Measurements from ENCODE around the gene PDIA2. TPM values are rescaled to one million over a fixed set of nuclear protein-coding genes. Genes with fewer than 3 reads are reported as not detected.

The PDIA2 gene
- total RNA-seq, 1 donor from 2014 or later, result 0.92 TPM

GRCh38 chr16:296276-296675 is 13.3 kb downstream of the PDIA2 start:
- no peak for DNase-seq (ENCODE audit: low read depth, low spot score)

DNA sequence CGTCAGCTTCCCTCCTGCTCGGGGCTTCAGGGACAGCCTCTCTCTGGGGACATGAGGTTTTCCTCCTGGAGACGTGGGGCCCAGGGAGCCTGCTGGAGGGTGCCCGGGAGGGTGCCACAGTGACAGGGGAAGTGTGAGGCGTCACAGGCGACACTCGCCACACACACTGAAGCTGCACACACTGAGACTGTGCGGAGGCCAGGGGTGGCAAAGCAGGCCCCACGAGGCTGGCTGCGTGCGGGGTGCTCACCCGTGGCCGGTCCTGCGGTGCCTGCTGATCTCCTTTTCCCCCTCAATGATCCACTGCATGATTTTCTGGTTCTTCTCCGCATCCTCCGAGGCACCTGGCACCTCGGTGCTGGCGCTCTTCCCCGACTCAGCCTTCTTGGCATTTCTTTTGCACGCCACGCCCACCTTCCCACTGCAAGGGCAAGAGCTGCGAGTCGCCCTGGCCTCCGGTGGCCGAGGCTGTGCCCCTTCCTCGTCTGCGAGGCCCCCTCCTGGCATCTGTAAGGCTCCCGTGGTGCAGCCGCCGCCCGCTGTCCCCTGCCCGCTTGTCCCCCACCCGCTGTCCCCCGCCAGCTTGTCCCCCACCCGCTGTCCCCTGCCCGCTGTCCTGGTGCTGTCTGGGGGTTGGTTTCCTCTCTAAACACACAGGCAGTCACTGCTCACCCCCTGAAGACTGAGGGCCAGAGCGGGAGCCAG is 14.0 kb downstream of the PDIA2 start:
- no peak for DNase-seq (ENCODE audit: low read depth, low spot score)

GRCh38 chr16:297832-298231 is 14.9 kb downstream of the PDIA2 start:
- no peak for DNase-seq (ENCODE audit: low read depth, low spot score)

- no peak for DNase-seq (ENCODE audit: low read depth, low spot score)
Observed at GRCh38 chr16:301235-301634, 18.3 kb downstream of the PDIA2 start.

GRCh38 chr16:301950-302349 is 19.0 kb downstream of the PDIA2 start:
- DNase-seq (ENCODE audit: low read depth, low spot score), result no peak

GRCh38 chr16:303760-304505 is 21.0 kb downstream of the PDIA2 start:
- DNase-seq (ENCODE audit: low read depth, low spot score), result no peak

DNA sequence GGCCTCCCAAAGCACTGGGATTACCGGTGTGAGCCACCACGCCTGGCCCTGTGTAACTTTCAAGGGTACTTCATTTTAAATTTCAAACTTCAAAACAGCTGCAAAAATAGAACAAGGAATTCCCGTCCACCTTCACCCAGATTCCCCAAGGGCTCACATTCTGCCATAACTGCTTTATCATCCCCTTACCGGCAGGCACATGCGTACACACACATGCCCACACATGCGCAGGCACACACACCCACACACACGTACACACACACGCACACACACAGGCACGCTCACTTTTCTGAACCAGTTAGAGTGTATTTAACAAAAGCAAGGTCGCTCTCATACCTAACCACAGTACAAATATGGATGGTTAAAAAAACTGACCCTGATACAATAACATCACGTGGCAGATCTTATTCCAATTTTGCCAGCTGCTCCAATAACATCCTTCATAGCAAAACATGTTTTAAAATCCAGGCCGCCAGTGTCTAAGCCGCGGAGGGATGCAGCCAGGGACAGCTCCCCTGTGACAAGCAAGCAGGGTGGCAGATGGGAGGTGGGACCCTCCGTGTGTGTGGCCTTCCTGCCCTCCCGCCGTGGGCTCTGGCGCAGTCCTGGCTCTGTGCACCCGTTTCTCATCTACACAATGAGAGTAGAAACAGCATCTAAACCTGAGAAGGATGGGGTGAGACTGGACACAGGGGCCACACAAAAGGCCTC is 23.1 kb downstream of the PDIA2 start:
- no peak for DNase-seq (ENCODE audit: low read depth, low spot score)

DNA sequence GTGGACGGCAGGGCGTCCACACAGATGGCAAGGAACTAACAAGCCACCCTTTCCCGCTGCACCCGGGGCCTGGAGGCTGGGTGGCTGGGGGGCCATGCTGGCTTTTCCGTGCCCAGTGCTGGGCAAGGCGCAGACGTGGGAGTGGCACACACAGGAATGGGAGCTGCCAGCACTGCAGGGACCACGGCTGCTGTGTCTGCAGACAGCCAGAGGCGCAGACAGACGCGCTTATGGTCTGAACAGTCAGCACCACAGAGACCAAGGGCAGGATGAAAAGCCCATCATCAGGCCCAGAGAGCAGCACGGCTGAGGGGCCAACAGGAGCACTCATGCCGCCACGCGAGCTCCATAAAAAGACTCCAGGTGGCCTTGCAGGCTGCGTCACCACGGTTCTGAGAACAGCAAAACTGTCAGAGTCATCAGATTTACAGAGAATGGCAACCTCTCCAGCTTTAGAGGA is 24.0 kb downstream of the PDIA2 start:
- DNase-seq (ENCODE audit: low read depth, low spot score), result no peak

DNA sequence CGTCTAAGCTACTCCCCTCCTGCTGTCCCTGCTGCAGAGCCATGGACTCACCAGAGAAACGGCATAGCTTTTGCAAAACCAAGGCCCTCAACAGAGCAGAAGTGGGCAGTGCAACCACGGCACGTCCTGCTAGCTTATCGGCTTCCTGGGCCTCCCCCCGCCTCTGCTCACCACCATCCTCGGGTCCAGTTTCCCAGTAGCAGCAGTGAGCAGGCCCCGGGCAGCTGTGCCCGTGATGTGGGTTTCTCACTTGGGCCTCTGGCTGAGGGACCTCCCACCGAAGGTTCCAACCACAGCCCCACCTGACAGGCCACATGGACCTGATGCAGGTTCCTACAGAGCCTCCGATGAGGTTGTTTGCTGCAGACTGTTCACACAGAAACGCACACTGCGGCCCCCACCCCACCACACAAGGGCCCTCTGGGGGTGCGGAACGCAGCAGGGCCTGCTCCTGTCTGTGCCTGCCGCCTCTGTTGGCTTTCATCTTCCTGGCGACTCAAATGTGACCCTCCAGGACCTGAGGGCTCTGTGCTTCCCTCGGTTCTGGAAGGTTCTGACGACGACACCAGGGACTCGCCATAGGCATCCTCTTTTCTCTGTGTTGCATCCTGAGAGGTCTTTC is 24.8 kb downstream of the PDIA2 start:
- no peak for DNase-seq (ENCODE audit: low read depth, low spot score)

DNA sequence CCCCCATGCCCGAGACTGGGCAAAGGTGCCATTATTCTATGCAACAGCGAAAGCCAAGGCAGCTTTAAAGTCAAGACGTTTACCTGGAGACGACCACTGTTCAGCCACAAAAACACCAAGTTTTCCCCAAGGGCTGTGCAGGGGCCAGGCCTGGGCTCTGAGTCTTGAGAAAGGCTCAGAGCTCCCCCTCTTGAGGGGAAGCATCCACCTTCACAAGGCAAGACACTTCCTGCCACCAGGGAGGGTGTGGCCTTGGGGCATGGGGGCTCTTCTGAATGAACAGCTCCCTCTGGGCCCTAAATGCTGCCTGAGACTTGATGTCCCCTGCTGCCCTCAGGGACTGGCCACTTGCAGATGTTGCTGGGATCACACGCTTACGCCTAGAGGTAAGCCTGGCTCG is 26.5 kb downstream of the PDIA2 start:
- DNase-seq (ENCODE audit: low read depth, low spot score), result no peak

DNA sequence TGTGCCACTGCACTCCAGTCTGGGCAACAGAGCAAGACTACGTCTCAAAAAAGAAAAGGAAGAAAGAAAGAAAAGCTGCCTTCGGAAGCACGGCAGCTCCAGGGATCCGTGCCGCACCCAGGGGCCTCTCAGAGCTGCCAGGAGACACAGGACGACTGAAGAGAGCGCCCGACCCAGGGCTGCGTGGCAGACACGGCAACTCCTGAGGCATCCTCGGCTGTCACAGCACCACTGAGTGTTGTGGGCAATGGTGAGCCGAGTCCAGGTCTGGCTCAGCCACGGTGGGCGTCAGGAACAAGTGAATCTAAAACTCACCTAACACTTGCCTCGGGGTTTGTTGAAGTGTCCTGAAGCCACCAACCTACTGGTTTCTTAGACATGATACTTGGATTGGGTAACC is 28.8 kb downstream of the PDIA2 start:
- DNase-seq (ENCODE audit: low read depth, low spot score), result no peak

DNA sequence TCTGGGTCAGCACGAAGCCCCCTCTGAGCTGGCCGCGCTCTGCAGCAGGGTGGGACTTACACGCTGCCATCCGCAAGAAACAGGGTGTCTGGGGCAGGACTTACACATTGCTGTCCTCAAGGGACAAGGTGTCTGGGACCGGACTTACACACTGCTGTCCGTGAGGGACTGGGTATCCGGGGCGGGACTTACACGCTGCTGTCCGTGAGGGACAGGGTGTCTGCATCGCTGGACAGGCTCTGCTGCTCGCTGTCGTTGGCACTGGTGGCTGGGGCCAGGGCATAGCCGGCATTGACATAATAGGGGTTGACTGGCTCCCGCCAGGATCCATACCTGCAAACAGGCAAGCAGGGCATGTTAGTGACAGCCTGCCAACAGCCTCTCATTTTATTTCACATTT is 31.4 kb downstream of the PDIA2 start:
- DNase-seq (ENCODE audit: low read depth, low spot score), result no peak

DNA sequence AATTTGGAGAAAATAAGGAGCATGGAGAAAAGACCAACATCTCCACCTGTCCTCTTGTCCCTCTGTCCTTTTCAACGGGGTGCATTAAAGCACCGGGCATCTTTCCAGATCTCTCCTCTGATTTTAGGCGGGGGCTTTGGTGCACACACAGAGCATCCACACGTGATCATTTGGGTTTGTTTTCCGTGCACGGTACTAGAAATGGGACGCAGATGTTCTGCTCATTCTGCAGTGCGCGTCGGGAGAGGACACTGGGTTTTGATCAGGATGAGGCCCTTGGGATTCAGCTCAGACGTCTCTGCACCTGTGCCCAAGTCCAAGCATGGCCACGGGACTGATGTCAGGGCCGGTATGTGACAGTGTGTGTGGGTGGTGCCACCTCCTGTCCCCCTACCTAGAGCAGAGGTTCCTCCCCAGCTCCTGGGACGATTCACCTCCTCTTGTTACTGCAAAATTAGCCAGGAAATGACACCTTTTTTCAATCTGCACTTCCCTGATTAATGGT is 31.9 kb downstream of the PDIA2 start:
- DNase-seq (ENCODE audit: low read depth, low spot score), result no peak

- DNase-seq (ENCODE audit: low read depth, low spot score), result no peak
Observed at GRCh38 chr16:316741-317464, 33.9 kb downstream of the PDIA2 start.

GRCh38 chr16:317583-317982 is 34.6 kb downstream of the PDIA2 start:
- DNase-seq (ENCODE audit: low read depth, low spot score), result no peak

DNA sequence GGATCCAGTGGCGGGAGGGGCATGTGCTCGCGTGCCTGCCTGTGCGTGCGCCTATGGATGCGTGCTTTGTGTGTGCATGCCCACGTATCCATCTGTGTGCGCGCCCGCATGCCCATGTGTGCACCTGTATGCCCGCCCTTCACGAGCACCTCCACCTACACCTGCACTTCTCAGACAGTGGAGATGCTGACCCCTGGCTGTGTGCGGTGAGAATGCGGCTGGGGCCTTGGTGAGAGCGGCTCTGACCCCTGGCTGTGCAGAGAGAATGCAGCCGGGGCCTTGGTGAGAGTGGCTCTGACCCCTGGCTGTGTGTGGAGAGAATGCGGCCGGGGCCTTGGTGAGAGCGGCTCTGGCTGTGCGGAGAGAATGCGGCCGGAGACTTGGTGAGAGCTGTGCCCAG is 35.7 kb downstream of the PDIA2 start:
- DNase-seq (ENCODE audit: low read depth, low spot score), result no peak

DNA sequence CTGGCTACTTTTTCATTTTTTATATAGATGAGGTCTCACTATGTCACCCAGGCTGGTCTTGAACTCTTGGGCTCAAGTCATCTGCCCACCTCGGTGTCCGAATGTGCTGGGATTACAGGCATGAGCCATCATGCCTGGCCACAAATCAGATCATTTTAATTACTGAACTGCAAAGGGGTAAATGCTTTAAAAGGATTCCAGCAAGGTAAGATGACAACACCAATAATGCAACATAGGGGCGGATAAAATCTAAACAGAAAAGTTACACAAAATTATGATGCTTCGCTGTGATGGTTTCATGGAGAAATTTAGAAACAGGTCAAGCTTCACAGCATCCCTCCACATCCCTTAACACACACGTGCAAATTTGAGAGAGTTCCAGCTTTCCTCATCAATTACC is 37.2 kb downstream of the PDIA2 start:
- no peak for DNase-seq (ENCODE audit: low read depth, low spot score)

GRCh38 chr16:321532-321931 is 38.6 kb downstream of the PDIA2 start:
- no peak for DNase-seq (ENCODE audit: low read depth, low spot score)

- no peak for DNase-seq (ENCODE audit: low read depth, low spot score)
Observed at GRCh38 chr16:322476-323143, 39.6 kb downstream of the PDIA2 start.

- DNase-seq (ENCODE audit: low read depth, low spot score), result no peak
Observed at GRCh38 chr16:324201-324450, 41.2 kb downstream of the PDIA2 start.

Data from pulmonary artery endothelial cell (primary cell).